GM19324 (cell line): ENCODE results near the gene OR51E2.

Experiments
- ATAC-seq: cut with Tn5 transposase; IDR thresholded peaks from one replicate; pipeline ENCODE4 v1.9.1; 2021; ENCODE audit warnings: mild to moderate bottlenecking, moderate library complexity; ENCODE audit not compliant: unreplicated experiment, low FRiP score

OR51E2 gene

DNA sequence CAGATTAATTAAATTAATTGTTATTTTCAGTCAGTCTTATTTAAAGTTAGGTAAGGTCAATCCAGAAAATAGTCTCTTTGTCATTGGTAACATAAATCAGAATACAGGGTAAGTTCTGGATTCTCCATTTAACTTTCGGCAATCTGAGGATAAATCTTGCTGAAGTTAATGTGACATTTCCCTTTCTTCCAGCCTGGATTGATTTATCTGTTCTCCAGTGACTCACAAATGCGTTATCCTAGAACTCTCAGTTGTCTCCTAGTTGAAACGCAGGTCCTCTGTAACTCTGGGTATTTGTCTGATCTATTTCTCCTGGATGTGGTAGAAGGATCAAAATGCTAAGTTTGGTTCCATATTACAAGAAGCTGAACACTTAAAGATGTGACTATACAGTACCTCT is 32.9 kb downstream of the OR51E2 start:
- no peak for ATAC-seq

DNA sequence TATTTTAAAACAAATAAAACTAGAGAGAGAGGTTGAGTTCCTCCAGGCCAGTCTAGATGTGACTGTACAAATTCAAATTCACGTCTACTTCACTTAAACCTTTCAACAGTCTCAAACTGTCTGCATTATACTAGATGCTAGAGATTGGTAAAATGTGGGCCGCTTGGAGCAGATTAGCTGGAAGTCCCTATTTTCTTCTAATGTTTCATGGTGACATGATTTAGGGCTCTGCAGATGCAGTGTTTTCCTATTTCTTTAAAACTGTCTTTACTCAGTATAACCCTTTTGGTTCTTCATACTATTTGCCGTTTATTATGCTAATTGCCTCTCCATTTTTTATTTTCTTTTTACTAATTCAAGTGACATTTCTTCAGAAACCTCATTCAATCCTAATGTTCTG is 33.5 kb downstream of the OR51E2 start:
- ATAC-seq = no peak

DNA sequence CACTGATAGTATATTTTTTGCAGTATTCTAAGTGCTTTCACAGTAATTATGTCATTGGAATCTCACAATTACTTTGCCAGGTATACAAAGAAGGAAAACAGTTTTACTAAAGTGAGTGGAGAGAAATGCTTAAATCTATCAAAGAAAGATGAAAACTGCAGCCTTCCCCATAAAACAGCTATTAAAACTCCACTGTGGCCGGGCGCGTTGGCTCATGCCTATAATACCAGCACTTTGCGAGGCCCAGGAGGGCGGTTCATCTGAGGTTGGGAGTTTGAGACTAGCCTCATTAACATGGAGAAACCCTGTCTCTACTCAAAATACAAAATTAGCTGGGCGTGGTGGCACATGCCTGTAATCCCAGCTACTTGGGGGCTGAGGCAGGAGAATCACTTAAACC is 34.8 kb downstream of the OR51E2 start:
- ATAC-seq = no peak

DNA sequence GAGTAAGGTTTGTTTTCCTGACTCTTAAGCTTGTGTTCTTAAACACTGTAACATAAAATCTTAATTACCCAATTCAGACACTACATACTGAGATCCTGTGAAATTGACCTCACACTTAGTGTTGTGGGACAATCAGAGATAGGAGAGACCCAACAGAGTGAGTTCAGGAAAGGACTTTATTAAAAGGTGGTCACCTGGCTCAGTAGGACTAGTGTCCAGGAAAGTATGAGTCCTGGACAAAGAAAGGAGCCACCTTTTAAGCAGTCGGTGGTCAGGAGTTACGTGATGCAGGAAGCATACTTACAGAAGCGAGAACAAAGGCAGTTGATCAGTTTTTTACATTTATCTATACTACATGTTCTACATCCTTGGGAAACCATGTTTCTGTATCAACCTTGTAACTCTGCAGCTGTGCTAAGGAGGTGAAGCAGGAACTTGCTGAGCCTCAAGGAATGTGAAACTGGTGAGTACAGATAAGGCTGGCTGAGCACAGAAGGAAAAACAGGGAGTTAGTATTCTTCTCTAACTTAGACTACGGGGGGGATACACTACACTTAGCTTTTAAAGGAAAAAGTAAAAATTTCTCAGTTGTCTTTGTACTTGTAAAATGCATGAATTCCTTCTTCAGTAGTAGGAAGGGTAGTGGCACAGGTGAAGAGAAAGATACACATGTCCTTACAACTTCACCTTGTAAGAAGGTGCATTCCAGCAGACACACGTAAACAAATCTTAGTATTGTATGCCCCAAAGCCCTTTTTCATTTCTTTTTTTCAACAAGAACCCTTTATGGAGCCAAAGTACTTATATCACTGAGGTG is 38.8 kb downstream of the OR51E2 start:
- ATAC-seq = no peak

DNA sequence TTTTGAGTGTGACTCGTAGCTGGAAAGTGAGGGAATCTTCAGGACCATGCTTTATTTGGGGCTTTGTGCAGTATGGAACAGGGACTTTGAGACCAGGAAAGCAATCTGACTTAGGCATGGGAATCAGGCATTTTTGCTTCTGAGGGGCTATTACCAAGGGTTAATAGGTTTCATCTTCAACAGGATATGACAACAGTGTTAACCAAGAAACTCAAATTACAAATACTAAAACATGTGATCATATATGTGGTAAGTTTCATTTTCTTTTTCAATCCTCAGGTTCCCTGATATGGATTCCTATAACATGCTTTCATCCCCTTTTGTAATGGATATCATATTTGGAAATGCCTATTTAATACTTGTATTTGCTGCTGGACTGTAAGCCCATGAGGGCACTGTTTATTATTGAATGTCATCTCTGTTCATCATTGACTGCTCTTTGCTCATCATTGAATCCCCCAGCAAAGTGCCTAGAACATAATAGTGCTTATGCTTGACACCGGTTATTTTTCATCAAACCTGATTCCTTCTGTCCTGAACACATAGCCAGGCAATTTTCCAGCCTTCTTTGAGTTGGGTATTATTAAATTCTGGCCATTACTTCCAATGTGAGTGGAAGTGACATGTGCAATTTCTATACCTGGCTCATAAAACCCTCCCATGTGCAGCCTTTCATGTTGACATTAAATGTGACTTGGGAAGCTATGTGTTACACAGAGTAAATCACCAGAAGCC is 42.9 kb downstream of the OR51E2 start:
- no peak for ATAC-seq

DNA sequence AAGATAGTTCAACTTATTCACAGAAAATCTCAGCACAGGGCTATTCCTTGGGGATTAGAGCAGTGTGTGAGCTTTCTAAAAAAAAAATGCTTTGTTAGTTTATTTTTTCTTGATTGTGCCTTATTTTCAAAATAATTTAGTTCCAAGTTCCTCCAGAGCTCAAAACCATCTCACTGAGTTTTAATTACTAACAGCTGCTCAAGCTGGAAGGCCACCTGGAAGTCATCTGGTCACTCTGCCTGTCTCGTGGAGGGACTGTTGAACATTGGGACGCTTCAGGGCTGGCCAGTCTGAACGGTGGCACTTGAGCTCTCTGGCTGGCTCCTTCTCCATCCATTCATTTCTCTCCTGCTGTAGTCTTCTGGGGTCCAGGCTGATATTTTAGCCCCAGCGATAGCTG is 49.9 kb downstream of the OR51E2 start:
- ATAC-seq = no peak

DNA sequence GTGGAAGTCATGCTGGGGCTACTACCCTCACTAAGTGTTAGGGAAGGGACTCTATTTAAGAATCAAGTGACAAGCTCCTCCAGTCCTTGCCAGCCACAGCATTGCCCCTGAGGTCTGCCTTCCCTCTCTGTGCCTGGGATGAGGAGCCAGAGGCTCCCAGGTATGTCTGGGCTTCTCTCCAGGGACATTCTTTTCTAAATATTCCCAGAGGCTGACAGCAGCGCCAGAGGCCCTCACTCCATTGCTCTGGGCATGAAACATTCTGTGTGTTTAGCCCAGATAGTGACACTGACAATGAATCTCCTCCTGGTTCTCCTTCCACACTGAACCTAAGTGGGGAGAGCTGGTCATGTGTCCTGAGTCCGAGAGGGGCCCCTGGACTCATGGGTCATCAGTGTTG is 51.7 kb downstream of the OR51E2 start:
- ATAC-seq = no peak

DNA sequence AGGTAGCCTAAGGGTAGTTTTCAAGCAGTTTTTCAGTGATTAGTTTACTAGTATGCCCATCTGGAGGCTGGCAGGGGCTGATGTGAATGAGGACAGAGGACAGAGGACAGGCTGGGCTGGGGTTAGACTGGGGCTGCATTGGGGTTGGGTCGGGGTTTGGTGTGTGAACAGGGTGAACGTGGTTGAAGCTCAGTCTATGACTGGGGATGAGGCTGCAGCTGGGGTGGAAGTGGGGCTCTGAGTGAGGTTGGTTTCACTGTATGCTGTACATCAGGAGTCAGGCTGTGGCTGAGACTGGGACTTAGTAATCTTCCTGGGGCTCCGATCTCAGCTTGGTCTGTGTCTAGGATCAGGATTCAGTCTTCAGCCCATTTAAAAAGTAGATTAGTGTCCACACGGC is 53.4 kb downstream of the OR51E2 start:
- ATAC-seq = no peak

DNA sequence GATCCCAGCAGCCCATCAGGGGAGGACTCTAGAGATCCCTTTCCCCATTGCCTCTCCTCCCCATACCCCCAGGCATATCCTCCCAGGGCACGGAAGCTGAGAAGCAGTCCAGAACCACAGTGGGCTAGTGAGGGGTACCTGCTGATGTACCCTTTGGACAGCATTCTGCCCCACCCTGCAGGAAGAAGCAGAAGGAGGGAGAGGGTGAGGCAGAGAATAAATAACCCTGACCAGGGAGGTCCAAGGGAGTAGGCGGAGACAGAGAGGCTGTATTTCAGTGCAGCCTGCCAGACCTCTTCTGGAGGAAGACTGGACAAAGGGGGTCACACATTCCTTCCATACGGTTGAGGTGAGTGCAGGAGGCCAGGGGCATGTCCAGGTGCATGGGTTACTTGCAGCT is 54.0 kb downstream of the OR51E2 start, which contains the start of gene OR51E1:
Gene OR51E1, plus strand, starts transcription at position 301 of the 400 bp plus-strand sequence. CDS start 8,545 bp downstream, outside the sequence.
- no peak for ATAC-seq

DNA sequence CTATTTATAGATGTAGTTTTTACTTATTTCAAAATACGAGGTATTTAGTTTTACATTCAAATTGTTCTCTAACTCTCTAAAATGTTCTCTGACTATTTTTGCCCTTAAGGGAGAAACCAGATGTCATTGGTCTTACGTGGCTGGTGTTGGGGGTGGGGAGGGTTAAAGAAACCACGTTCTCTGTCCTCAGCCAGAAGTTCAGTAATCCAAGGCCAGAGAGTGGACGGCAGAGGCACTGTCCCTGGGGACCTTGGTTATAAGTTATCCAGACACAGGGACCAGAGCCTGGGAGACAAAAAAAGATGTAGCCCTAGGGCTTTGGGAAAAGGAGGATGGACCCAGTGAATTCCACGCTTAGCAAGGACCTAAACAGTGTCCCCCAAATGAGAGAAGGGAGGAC is 54.6 kb downstream of the OR51E2 start:
- no peak for ATAC-seq

DNA sequence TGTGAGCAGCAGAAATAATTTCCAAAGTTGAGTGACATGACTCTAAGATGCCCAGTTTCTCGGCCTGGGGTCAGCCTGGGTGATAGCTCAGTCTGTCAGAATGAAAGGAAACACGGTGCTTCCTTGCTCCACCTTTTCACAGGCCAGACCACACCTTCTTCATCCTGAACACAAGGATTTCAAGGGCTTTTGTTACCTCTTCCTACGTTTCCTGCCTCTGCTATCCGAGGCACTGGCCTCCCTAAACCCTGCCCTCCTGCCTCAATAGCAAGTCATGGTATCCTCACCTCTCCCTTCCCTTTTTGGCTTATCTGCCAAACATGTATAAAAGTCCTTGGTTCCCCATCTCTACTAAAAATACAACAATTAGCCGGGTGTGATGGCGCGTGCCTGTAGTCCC is 55.6 kb downstream of the OR51E2 start:
- ATAC-seq = no peak

DNA sequence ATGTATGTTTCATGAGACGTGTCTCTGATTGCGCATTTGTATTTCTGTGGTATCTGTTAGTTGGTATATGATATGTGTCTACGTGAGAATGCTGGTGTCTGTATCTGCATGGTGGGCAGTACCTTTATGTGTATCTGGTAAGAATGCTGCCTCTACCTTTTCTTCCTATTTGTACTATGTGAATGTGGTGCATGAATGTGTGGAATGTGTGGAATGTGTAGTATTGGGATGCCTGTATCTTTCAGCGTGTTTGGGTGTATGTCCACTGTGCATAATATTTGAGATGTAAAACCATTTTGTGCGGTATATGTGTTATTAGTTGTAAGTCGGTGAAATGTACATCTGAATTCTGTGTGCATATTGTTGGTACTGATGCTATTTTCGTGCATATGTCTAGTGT is 56.2 kb downstream of the OR51E2 start:
- ATAC-seq = no peak

DNA sequence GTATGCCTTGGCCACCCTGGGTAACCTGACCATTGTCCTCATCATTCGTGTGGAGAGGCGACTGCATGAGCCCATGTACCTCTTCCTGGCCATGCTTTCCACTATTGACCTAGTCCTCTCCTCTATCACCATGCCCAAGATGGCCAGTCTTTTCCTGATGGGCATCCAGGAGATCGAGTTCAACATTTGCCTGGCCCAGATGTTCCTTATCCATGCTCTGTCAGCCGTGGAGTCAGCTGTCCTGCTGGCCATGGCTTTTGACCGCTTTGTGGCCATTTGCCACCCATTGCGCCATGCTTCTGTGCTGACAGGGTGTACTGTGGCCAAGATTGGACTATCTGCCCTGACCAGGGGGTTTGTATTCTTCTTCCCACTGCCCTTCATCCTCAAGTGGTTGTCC is 57.7 kb downstream of the OR51E2 start:
- no peak for ATAC-seq

DNA sequence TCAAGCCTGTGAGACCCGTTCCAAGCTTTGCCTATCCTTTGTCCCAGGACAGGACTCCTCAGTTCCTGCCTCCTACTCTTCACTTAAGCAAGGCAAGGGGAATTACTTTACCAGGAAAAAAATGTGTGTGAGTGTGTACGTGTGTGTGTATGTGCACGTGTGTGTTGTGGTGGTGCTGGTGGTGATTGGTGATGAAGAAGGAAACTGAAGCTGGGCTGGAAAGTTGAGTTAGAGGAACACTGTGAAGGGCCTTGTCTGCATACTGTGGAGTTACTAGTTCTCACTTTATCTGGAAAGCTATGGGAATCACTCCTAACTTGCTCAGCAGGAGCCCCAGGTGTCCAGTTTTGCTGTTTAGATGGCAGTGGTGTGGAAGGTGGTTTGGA is 60.0 kb downstream of the OR51E2 start:
- ATAC-seq = no peak

DNA sequence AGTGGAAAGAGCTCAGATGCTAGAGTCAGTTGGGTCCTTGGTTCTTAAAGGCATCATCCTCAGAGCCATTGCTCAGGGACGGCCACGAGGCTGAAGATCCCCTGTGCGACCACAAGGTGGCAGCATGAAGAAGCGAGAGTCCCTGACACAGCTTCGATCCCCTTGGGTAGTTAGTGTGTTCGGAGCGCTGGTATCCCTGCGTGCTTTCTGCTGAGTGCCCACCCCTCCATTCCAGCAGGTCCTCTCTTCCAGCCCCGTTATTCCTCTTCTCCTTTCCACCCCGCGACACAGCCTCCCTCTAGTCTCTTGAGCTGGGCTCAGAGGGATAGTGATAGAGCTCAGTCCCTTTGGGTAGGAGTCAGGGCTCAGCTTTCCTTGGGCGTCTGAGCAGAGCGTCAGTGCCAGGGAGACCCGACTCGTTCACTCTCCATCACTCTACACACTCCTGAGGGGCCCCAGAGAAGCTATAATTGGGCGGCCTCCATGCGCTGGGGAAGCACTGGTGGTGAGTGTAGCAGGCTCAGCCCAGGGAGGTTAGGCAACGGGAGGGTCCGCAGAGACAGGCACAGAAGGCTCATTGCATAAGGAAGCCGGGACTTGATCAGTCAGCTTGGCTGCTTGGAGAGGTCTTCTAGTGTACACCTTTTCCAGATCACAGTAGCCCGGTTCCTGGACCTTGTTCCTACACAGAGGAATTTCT is 60.5 kb downstream of the OR51E2 start, which contains the start of gene OR51D1:
Gene OR51D1, plus strand, starts transcription at position 516 of the 700 bp plus-strand sequence. CDS start 2,314 bp downstream, outside the sequence.
- peak; percentile 88 for ATAC-seq

DNA sequence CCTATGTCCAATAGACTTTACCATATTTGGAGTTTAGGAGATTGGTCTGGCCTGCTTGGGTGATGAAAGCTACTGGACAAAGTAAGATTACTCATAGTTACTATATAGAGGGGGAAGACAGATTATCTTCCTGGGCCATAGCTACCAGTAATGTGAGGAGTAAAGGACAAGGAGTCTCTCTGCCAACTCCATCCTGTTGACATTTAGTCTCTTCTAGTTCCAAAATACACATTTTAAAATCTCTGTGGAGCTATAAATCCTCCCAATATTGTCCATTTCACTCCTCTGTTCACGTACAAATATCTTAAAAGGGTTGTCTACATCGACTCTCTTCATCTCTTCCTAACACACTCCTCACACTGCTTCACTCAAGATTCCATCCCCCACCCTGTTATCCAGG is 61.5 kb downstream of the OR51E2 start:
- ATAC-seq = no peak
